Smooth muscle cell (in vitro differentiated cells): ENCODE results near the gene MAPKAP1. TPM values are rescaled to one million over a fixed set of nuclear protein-coding genes. Genes with fewer than 3 reads are reported as not detected.

Experiments
- DNase-seq: peaks from one replicate; lab custom pipeline; 2025; ENCODE audit not compliant: unreplicated experiment; lab: John Stamatoyannopoulos, UW
- H2AFZ ChIP-seq: fragments of 200-600 bp; sonication (generic); 2 replicates; pipeline ENCODE4 v1.6.0; 2016; ENCODE audit warnings: antibody characterized with exemption, low read depth, mild to moderate bottlenecking
- H3F3A ChIP-seq: fragments of 200-600 bp; sonication (generic); 2 replicates; pipeline ENCODE4 v1.6.0; 2017; ENCODE audit warnings: antibody characterized with exemption, low read depth
- H3K27ac ChIP-seq: fragments of 200-600 bp; sonication (generic); 2 replicates; pipeline ENCODE4 v1.5.1; 2016; ENCODE audit warnings: low read depth, mild to moderate bottlenecking
- H3K27me3 ChIP-seq: fragments of 200-600 bp; sonication (generic); 2 replicates; pipeline ENCODE4 v1.6.1; 2016; ENCODE audit warnings: low read depth, mild to moderate bottlenecking
- H3K36me3 ChIP-seq: fragments of 200-600 bp; sonication (generic); 2 replicates; pipeline ENCODE4 v1.5.1; 2016; ENCODE audit warnings: low read depth
- H3K4me1 ChIP-seq: fragments of 200-600 bp; sonication (generic); 2 replicates; pipeline ENCODE4 v1.5.1; 2016; ENCODE audit warnings: low read depth
- H3K4me2 ChIP-seq: fragments of 200-600 bp; sonication (generic); 2 replicates; pipeline ENCODE4 v1.6.0; 2016; ENCODE audit warnings: mild to moderate bottlenecking
- H3K4me3 ChIP-seq: fragments of 200-600 bp; sonication (generic); 2 replicates; pipeline ENCODE4 v1.5.1; 2016; ENCODE audit warnings: mild to moderate bottlenecking
- H3K79me2 ChIP-seq: fragments of 200-600 bp; sonication (generic); 2 replicates; pipeline ENCODE4 v1.6.0; 2016; ENCODE audit warnings: low read depth, mild to moderate bottlenecking
- H3K9ac ChIP-seq: fragments of 200-600 bp; sonication (generic); 2 replicates; pipeline ENCODE4 v1.6.0; 2016; ENCODE audit warnings: low read depth
- H3K9me3 ChIP-seq: fragments of 200-600 bp; sonication (generic); replicated peaks from 2 replicates; pipeline ENCODE4 v1.5.1; 2016; ENCODE audit warnings: low read depth
- H4K20me1 ChIP-seq: fragments of 200-600 bp; sonication (generic); 2 replicates; pipeline ENCODE4 v1.6.0; 2016; ENCODE audit warnings: low read depth
- WGBS: methylation state at CpG from one replicate; pipeline ENCODE4 v1.1.7; 2016; ENCODE audit warnings: low lambda C conversion rate; 5-methylcytosine and 5-hydroxymethylcytosine counted together
- polyA plus RNA-seq: library from polyadenylated mRNA; unstranded; fragments of >200 nt; fragmentation: Nextera tagmentation; extraction: Ambion mirVana; gene quantifications from 2 replicates; pipeline ENCODE4 v1.2.1, GENCODE V29; 2016
- total RNA-seq: library from RNA; depleted of rRNA; stranded (reverse); fragments of >200 nt; gene quantifications from 2 replicates; pipeline ENCODE4 v1.2.3, GENCODE V29; 2014
- TF ChIP-seq, protein P1 (sequence below): fragments of 200-600 bp; sonication (generic); IDR thresholded peaks from 2 replicates; pipeline ENCODE4 v1.5.1; 2017; ENCODE audit warnings: borderline replicate concordance, mild to moderate bottlenecking, antibody characterized with exemption; ENCODE audit not compliant: insufficient read depth, poor library complexity, severe bottlenecking

The MAPKAP1 gene
- total and polyA plus RNA-seq, 2 experiments from 2014 or later, result 50.1 to 74.5 TPM

DNA sequence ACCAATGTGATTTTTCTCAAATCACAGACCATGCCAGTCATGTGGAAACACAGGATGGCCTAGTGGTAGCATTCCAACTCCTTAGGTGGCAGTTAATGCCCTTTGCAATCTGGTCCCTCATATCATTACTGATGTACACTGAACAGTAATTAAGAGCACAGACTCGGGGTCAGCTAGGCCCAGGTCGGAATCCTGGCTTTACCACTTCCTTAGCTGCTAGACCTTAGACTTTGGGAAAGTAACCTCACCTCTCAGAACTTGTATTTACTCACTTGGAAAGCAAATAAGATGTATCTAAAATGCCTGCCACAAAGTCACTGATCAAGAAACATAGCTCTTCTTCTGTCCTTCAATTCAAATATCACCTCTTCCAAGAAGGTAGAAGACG, 112.8 kb downstream of the MAPKAP1 start:
- WGBS, result 81% methylated on average over 3 of the region's 3 CpGs
- no peak overlapping the region for H2AFZ ChIP-seq
- no peak overlapping the region for H3K4me3 ChIP-seq
- H3K27ac ChIP-seq, result no peak overlapping the region
- no peaks in the 10 kb centered on the region for H3K27me3 ChIP-seq
- TF ChIP-seq, protein P1, sequence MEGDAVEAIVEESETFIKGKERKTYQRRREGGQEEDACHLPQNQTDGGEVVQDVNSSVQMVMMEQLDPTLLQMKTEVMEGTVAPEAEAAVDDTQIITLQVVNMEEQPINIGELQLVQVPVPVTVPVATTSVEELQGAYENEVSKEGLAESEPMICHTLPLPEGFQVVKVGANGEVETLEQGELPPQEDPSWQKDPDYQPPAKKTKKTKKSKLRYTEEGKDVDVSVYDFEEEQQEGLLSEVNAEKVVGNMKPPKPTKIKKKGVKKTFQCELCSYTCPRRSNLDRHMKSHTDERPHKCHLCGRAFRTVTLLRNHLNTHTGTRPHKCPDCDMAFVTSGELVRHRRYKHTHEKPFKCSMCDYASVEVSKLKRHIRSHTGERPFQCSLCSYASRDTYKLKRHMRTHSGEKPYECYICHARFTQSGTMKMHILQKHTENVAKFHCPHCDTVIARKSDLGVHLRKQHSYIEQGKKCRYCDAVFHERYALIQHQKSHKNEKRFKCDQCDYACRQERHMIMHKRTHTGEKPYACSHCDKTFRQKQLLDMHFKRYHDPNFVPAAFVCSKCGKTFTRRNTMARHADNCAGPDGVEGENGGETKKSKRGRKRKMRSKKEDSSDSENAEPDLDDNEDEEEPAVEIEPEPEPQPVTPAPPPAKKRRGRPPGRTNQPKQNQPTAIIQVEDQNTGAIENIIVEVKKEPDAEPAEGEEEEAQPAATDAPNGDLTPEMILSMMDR, result no peak
- peaks cover 5% of the 10 kb centered on the region for H3K4me1 ChIP-seq
- H3K36me3 ChIP-seq, result no peaks in the 10 kb centered on the region
- peaks cover 52% of the 10 kb centered on the region for H3K79me2 ChIP-seq
- no peak overlapping the region for H3K9ac ChIP-seq
- no peaks in the 10 kb centered on the region for H3K9me3 ChIP-seq
- no peak for DNase-seq
- H4K20me1 ChIP-seq, result peaks cover 67% of the 10 kb centered on the region
- no peaks in the 10 kb centered on the region for H3F3A ChIP-seq
- no peak overlapping the region for H3K4me2 ChIP-seq

DNA sequence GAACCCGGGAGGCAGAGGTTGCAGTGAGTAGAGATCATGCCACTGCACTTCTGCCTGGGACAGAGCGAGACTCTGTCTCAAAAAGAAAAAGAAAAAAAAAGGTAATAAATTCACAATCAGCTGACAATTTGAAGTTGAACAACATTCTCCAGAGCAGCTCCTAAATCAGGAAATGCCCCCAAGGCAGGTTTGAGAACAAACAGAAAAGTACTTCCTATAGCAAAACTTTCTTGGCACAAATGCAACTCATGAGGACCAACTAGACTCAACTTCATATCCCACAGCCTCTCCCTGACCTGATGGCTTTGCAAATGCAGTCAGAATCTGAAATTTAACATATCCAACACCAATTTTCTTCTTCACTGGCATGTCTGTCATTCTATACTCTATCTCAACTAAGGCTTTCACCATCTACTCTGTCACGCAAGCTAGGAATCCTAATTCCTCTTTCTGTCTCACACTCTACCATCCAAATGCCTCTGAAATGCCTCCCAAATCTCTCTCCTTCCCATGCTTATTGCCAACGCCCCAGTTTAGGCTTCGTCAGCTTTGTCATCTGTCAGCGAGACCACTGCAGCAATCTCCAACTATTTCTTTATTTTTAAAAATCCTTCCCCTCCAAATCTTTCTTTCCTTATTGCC, 113.3 kb downstream of the MAPKAP1 start:
- Histone ChIP-seq H3K27ac (no peak overlapping the region), H2AFZ (no peak overlapping the region), H3K79me2 (peaks cover 51% of the 10 kb centered on the region), H3K9me3 (no peaks in the 10 kb centered on the region), H3K36me3 (no peaks in the 10 kb centered on the region), H3K4me3 (no peak overlapping the region), H3K4me1 (peaks cover 5% of the 10 kb centered on the region), H3K4me2 (no peak overlapping the region), H4K20me1 (peaks cover 67% of the 10 kb centered on the region), H3K27me3 (no peaks in the 10 kb centered on the region), H3K9ac (no peak overlapping the region), H3F3A (no peaks in the 10 kb centered on the region)
- DNase-seq, result no peak
- 68% methylated on average over 6 of the region's 6 CpGs for WGBS
- TF ChIP-seq, protein P1, result no peak

DNA sequence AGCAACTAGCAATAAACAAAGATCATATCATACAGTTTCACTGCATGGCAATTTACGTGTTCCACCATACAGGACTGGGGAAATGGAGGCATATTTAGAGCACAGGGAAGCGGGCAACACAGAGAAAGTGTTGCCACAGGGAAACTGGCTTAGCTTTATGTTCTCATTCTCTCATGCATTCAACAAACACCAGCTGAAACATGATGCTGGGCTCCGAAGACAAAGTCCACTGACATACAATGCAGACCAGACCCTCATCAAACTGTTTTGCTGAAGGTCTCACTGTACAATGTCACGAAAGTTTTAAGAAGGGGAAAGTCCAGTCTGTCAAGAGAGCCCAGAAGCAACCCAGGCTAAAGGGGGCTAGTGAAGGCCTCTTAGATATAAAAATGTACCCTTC, 115.1 kb downstream of the MAPKAP1 start:
- WGBS, result 76% methylated on average over 4 of the region's 4 CpGs

More for the DNA sequence above, 115.1 kb downstream of the MAPKAP1 start:
- no peaks in the 10 kb centered on the region for H3K9me3 ChIP-seq
- H3K36me3 ChIP-seq, result no peaks in the 10 kb centered on the region
- no peak overlapping the region for H3K9ac ChIP-seq
- peaks cover 51% of the 10 kb centered on the region for H3K79me2 ChIP-seq
- TF ChIP-seq, protein P1, result no peak
- H3F3A ChIP-seq, result no peaks in the 10 kb centered on the region
- H3K4me3 ChIP-seq, result no peak overlapping the region
- H2AFZ ChIP-seq, result no peak overlapping the region
- H4K20me1 ChIP-seq, result peaks cover 69% of the 10 kb centered on the region
- no peak overlapping the region for H3K27ac ChIP-seq
- no peak for DNase-seq
- no peaks in the 10 kb centered on the region for H3K27me3 ChIP-seq
- no peak overlapping the region for H3K4me2 ChIP-seq
- peaks cover 5% of the 10 kb centered on the region for H3K4me1 ChIP-seq
